T-helper 22 cell (primary cell): ENCODE results near the gene ESAM.

ENCODE experiments used
- DNase-seq: peaks from one replicate; pipeline ENCODE4 v3.0.0-alpha.2; 2020; ENCODE audit warnings: low read depth

ESAM gene, protein sequence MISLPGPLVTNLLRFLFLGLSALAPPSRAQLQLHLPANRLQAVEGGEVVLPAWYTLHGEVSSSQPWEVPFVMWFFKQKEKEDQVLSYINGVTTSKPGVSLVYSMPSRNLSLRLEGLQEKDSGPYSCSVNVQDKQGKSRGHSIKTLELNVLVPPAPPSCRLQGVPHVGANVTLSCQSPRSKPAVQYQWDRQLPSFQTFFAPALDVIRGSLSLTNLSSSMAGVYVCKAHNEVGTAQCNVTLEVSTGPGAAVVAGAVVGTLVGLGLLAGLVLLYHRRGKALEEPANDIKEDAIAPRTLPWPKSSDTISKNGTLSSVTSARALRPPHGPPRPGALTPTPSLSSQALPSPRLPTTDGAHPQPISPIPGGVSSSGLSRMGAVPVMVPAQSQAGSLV

GRCh38 chr11:124762105-124762623 is at the start of gene ESAM:
Gene ESAM (minus strand): TSS chr11:124762290. CDS start chr11:124762154, 136 bp downstream.
- DNase-seq = peak; percentile 43

- no peak for DNase-seq
Observed at GRCh38 chr11:124811399-124812125, 49.5 kb upstream of the ESAM start.

DNA sequence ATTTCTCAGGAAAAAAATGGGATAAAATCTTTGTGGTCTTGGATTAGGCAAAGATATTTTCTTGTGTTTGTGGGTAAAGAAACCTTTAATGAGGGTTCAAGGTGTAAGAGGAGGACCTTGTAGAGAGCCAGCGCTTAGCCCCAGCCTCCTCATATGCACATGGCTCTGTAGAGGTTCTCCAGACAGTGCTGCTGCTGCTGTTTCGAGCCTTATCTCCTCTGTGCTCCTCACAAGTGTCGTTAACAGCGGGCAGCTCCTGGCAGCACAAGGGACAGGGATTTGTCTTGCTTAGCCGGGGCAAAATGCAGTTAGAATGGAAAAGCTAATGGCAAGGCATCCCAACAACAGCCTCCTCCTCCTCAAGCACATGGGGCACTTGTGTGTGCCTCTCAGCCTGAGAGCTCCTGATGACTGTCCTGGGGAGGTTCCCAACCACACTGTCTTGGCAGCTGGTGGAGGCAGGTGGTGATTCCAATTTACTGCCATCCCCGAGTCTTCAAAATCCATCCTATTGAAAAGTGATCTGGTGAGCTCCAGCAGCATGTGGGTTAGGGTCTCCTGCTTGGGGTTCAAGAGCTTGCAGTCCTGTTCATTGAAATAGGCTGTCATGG is 45.7 kb upstream of the ESAM start:
- DNase-seq = no peak

- DNase-seq = no peak
Observed at GRCh38 chr11:124807201-124807600, 45.1 kb upstream of the ESAM start.

GRCh38 chr11:124804884-124805283 is 42.8 kb upstream of the ESAM start:
- DNase-seq = no peak

GRCh38 chr11:124801636-124802312 is 39.7 kb upstream of the ESAM start:
- no peak for DNase-seq

DNA sequence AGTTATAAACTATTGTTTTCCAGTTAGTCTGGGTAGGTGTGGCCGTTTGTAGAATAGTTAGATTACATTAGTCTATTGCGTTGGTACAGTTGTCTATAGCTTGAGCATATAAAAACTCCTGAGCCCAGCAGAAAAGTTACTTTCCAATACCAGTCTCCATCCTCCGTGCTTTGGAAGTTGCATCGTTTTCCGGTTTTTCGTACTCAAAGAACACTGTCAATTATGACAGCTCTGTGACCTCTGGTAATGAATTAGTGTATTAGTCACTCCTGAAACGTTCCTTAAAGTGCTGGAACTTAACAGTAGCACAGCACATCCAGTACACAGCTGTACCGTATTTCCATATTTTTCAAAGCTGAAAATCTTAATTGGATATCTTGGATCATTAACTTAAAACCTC is 38.9 kb upstream of the ESAM start:
- no peak for DNase-seq

GRCh38 chr11:124800226-124800929 is 38.3 kb upstream of the ESAM start, which contains the start of gene MSANTD2:
Gene MSANTD2 (minus strand): TSS chr11:124800406. CDS start chr11:124800380, 26 bp downstream.
- DNase-seq = peak; percentile 66

DNA sequence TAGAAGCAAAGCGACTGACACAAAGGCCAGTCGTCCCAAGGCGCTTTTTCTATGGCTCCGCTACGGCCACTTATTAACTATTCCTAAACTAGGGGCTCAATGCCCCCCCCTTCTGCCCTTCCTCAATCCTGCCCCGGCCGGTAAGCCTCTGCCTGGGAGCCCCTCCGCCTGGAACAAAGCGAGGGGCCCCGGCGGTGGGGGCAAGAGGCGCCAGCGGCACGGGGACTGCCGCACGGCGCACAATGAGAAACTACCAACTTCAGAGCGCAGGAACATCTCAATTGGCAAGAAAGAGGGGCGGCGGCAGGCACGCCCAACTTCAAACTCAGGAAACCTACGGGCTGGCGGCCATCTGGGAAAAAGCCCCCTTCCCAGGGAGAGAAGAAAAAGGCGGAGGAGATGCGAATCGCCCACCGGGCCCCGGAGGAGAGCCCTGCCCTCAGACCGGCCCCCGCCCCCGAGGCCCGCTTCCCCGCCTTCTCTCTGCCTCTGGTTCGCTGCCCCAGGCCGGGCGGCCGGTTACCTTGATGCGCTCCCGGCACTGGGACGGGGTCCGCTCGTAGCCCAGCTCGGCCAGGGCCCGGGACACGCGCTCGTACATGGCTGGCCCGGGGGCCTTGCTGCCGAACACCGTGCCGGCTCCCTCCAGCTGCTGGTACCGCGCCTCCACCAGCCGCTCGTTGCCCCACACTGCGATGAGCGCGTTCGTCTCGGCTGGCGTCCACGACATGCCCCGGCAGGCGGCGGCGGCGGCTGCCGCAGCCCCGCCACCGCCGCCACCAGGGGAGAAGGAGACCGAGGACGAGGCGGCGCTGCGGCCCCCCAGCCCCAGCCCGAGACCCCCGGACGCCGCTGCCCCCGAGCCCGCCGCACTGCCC is 37.5 kb upstream of the ESAM start:
- peak; percentile 34 for DNase-seq

GRCh38 chr11:124798991-124799347 is 36.9 kb upstream of the ESAM start:
- DNase-seq = no peak

- no peak for DNase-seq
Observed at GRCh38 chr11:124796312-124796711, 34.2 kb upstream of the ESAM start.

DNA sequence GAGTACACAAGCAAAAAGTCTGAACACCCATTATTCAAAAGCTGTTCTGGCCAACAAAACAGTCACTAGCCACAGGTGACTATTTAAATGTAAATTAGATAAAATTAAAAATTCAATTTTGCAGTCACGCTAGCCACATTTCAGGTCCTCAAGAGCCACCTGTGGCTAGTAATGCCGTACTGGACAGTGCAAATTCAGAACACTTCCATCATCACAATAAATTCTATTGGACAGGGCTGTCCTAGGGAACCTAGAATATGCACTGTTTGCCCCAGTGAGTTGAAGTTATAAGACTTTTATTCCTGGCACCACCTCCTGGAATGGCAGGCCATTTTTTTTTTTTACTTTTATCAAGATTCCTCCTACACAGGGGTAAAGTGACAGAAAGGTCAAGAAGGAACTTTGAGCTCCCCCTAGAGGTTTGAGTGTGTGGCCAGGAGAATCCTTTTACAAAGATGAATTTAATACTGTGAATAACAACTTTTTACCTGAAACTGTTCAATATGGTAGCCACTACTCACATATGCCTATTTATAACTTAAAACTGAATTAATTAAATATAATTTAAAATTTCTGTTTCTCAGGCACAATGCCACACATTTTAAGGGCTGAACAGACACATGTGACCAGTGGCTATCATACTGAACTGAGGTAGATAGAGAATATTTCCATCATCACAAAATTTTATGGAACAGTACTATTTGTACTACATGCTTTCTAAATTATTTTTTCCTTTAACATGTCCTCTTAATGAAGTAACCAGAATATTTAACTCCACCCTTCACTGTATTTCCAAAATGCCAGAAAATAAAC is 31.6 kb upstream of the ESAM start:
- no peak for DNase-seq

- DNase-seq = no peak
Observed at GRCh38 chr11:124791626-124792341, 29.7 kb upstream of the ESAM start.

DNA sequence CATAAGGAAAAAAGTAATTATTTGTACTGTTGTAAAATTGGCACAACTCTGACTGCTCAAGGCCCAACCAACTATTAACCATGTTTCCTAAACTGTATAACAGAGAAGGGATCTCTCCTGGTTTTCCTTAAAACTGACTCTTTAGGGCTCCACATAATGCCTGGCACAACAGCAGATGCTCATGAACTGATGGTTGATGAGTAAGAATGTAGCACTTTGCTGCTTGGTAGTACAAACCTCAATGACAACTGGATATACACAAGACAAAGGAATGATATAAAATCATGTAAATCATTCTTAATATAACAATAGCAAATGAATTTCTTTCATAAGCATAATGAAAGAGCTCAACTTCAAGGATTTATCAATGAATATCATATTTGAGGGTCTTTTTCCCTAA is 26.4 kb upstream of the ESAM start:
- DNase-seq = no peak

DNA sequence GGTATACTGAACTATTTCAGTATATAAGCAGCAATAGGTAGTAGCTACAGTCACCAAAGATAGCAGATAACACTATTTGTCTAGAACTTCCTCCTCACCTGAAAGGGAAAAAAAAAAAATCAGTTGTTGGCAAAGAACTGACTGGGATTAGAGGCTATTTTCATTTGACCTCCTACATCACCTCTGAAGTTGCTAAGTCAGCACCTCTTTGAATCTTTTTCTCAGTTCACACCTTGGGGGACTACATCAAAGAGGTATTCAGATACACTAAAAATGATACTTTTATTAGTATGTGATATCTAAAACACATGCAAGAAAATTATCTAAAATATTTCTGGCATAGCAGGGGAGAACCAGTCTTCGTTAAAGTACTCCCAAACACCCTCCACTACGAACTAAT is 22.0 kb upstream of the ESAM start:
- no peak for DNase-seq

DNA sequence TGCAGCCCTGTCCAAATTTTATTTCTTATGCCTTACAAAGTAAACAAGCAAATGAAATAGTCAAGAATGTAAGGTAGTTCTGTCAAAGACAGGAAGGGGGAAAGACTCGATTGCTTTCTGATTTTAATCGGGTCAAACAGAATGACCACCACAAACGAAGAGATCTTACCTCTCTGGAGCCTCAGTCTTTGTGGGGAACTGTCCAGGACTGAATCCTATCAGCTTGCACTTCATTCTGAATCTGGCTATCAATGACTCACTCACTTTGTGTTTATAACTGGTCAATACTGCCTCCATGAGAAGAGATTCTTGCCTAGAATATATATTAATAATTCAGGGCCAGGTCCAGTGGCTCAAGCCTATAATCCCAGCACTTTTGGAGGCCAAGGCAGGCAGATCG is 20.9 kb upstream of the ESAM start:
- DNase-seq = no peak

DNA sequence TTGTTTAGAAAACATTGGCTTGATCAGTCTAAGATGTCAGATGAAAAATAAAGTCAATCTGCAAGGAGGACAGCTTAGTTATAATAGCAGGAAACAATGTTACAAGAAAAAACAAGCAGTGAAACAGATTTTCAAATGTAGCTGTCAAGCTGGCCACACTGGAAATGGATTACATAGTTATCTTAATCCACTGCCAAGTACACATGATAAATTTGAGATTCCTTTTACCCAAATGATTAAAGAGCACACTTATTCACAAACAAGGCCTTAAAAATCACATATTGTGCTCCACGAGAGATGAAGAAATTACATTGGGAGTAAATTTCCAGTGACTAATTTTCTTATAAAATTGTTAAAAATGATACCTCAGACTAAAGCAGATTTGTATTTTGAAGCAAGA is 17.5 kb upstream of the ESAM start:
- no peak for DNase-seq

DNA sequence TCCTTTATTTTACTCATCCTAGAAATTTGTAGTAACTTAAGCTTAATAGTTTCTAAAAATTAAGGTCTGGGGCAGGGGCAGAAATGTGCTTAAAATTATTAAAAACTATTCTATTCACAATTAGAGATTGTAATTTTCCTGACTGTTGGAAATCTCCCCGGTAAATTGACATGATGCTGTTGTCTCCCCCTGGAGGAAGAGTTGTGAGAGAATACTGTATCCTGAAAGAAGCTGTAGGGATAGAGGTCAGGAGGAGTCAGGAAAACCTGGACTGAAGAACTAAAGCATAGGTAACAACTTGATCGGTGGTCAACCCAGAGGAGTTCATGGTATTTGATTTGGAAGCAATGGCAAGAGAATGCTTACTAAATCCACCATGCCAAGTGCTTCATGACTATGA is 16.2 kb upstream of the ESAM start:
- no peak for DNase-seq
